Lung (tissue), 12 donors: ENCODE measurements around the gene PSMC5. TPM values are rescaled to one million over a fixed set of nuclear protein-coding genes. Genes with fewer than 3 reads are reported as not detected.
A peak's percentile ranks its signal among the peaks of the same experiment; 100 is the strongest.
"Not testable (repeated sequence)": the region's sequence is repeated elsewhere in the genome, so short reads cannot be mapped to it uniquely, and the experiment has no call there.

Source experiments
- ATAC-seq: fragments of 200-7000 bp; cut with Tn5 transposase; one replicate; pipeline ENCODE4 v1.9.1; 2020; ENCODE audit warnings: moderate number of reproducible peaks; ENCODE audit not compliant: insufficient read depth, low FRiP score
- DNase-seq, 3 donors: peaks; one replicate each; pipeline ENCODE4 v3.0.0-alpha.2; 2013 to 2017
- H3K27ac ChIP-seq, 2 donors: one replicate each; pipeline ENCODE4 v1.5.1; 2013; ENCODE audit warnings: mild to moderate bottlenecking in 2 of 2, moderate library complexity in 2 of 2, control low read depth in 1 of 2, inconsistent platforms in 1 of 2, low read depth in 1 of 2, low read length in 1 of 2
- H3K27me3 ChIP-seq, 3 donors: one replicate each; pipeline ENCODE4 v1.5.1; 2013; ENCODE audit warnings: low read length in 2 of 3; ENCODE audit not compliant: control insufficient read depth in 3 of 3, insufficient read depth in 3 of 3
- H3K36me3 ChIP-seq, 4 donors: one replicate each; pipeline ENCODE4 v1.5.1; 2013; ENCODE audit warnings: low read length in 4 of 4, mild to moderate bottlenecking in 1 of 4, moderate library complexity in 1 of 4; ENCODE audit not compliant: control insufficient read depth in 4 of 4, insufficient read depth in 4 of 4
- H3K4me1 ChIP-seq, 5 donors: one replicate each; pipeline ENCODE4 v1.5.1; 2013; ENCODE audit warnings: low read length in 5 of 5, mild to moderate bottlenecking in 2 of 5, moderate library complexity in 1 of 5; ENCODE audit not compliant: control insufficient read depth in 5 of 5, insufficient read depth in 5 of 5
- H3K4me3 ChIP-seq: one replicate; pipeline ENCODE4 v1.5.1; 2013; ENCODE audit warnings: mild to moderate bottlenecking, control low read depth, moderate library complexity
- H3K9ac ChIP-seq, 2 donors: one replicate each; pipeline ENCODE4 v1.5.1; 2013; ENCODE audit warnings: low read length in 2 of 2, control low read depth in 1 of 2; ENCODE audit not compliant: insufficient read depth in 1 of 2
- H3K9me3 ChIP-seq, 4 donors: one replicate each; pipeline ENCODE4 v1.5.1; 2013; ENCODE audit warnings: low read length in 3 of 4, mild to moderate bottlenecking in 1 of 4, moderate library complexity in 1 of 4; ENCODE audit not compliant: control insufficient read depth in 4 of 4, insufficient read depth in 3 of 4
- WGBS, 2 donors: extraction: QIAGEN DNeasy Blood & Tissue Kit; methylation state at CpG; one replicate each; pipeline ENCODE4 v1.1.7; 2013; 5-methylcytosine and 5-hydroxymethylcytosine counted together
- polyA plus RNA-seq, 2 donors: library from polyadenylated mRNA; stranded (reverse); fragments of 200-250 nt; gene quantifications; one replicate each; pipeline ENCODE4 v1.2.1, GENCODE V29; 2013
- total RNA-seq, 2 donors: library from RNA; depleted of rRNA in 1 of 2; stranded (reverse); fragments of >200 nt in 1 of 2; gene quantifications; one replicate each; pipeline ENCODE4 v1.2.1, GENCODE V29; 2014 to 2021
- TF ChIP-seq, protein P1 (sequence below): IDR thresholded peaks from 2 replicates; pipeline ENCODE4 v1.5.1; 2012; ENCODE audit warnings: mild to moderate bottlenecking; ENCODE audit errors: control extremely low read depth, extremely low read depth
- donor health status: control.
- donor health status: control.
- donor health status: Bipolar disorder and iron deficiency.
- donor health status: healthy.
- donor health status: DM: yes; HTN: yes; CAD: no.

PSMC5 gene
- total and polyA plus RNA-seq, 4 donors, result 46.1 to 177 (median 139) TPM

DNA sequence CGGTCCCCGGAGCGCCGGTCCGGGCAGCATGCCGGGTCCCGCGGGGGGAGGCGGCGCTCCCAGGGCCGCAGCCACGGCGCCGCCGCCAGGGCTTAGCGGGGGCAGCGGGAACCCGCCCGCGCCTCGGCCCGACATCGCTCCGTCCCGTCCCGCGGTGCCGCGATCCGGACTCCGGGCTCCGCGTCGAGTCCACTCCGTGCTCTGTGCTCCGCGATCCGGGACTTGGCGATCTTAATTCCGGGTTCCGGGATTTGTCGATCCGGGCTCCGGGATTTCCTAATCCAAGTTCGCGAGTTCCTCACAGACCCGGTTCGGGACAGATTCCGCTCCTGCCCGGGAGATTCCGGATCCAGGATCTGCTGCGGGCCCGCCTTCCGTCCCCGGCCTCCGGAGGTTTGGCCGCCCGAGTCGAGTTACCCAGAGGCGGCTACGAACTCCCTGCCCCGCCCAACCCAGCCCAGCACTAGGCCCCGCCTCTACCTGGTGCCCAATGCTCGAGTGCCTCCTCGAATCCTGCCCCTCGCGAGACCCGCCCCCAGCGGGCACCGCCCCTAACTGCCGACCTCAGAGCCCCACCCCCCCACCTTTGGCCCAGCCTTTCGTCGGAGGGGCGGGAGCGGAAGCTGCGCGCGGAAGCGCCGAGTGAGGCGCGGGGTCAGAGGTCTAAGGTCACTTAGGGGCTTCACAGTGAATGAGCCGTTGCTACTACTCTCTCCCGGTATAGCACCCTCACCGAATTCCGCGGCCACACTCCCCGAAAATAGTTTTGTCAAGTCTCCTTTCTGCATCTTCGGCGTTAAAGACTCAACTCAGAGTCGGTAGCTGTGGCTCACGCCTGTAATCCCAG, 15.5 kb downstream of the PSMC5 start, which contains the start of gene SMARCD2:
TSS of gene SMARCD2 (minus strand) at position 146 of the 847 bp plus-strand sequence. CDS start at position 135, 11 bp downstream.
- Histone ChIP-seq H3K4me3 (peak within 1 kb of the TSS; percentile 75), H3K4me1 (peaks cover 17 to 50% (median 26%) of the 10 kb centered on the region in 5 donors), H3K27me3 (no peaks in the 10 kb centered on the region), H3K9me3 (no peaks in the 10 kb centered on the region), H3K9ac (peak within 1 kb of the TSS; percentile 63 to 83), H3K36me3 (peaks cover 0 to 4% (median 0%) of the 10 kb centered on the region in 4 donors), H3K27ac (peak within 1 kb of the TSS; percentile 94 to 98)
- DNase-seq (peak; percentile 99), ATAC-seq (peak; percentile 92)
- TF ChIP-seq, protein P1, sequence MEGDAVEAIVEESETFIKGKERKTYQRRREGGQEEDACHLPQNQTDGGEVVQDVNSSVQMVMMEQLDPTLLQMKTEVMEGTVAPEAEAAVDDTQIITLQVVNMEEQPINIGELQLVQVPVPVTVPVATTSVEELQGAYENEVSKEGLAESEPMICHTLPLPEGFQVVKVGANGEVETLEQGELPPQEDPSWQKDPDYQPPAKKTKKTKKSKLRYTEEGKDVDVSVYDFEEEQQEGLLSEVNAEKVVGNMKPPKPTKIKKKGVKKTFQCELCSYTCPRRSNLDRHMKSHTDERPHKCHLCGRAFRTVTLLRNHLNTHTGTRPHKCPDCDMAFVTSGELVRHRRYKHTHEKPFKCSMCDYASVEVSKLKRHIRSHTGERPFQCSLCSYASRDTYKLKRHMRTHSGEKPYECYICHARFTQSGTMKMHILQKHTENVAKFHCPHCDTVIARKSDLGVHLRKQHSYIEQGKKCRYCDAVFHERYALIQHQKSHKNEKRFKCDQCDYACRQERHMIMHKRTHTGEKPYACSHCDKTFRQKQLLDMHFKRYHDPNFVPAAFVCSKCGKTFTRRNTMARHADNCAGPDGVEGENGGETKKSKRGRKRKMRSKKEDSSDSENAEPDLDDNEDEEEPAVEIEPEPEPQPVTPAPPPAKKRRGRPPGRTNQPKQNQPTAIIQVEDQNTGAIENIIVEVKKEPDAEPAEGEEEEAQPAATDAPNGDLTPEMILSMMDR, result no peak
- 0 to 1% methylated on average over 57 to 92 of the region's 92 CpGs for WGBS, 2 donors

DNA sequence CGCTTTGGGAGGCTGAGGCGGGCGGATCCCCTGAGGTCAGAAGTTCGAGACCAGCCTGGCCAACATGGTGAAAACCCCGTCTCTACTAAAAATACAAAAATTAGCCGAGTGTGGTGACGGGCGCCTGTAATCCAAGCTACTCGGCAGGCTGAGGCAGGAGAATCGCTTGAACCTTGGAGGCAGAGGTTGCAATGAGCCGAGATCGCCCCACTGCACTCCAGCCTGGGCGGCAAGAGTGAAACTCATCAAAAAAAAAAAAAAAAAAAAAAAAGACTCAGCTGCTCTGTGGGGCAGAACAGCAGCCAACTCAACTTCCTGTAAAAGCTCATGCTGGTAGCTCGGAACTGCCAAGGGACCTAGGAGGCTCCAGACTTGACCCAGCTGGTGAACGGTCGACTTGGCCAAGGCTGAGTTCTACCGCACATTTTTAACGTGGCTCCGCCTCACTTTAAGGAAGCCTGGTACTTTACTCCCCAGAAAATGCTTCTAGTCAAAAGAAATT, 16.2 kb downstream of the PSMC5 start:
- H3K27me3 ChIP-seq, ATAC-seq, H3K36me3 ChIP-seq, H3K9me3 ChIP-seq: not testable (repeated sequence)
- H3K4me1 ChIP-seq, result peaks cover 17 to 44% (median 23%) of the 10 kb centered on the region in 5 donors
- peak; percentile 94 to 98 (median 98) for DNase-seq
- peak overlapping the region in 1 of 2 donors; percentile 83 for H3K9ac ChIP-seq
- peak overlapping the region; percentile 90 to 94 for H3K27ac ChIP-seq
- 4% methylated on average over 19 of the region's 19 CpGs for WGBS, 2 donors
- peak overlapping the region; percentile 58 for H3K4me3 ChIP-seq

DNA sequence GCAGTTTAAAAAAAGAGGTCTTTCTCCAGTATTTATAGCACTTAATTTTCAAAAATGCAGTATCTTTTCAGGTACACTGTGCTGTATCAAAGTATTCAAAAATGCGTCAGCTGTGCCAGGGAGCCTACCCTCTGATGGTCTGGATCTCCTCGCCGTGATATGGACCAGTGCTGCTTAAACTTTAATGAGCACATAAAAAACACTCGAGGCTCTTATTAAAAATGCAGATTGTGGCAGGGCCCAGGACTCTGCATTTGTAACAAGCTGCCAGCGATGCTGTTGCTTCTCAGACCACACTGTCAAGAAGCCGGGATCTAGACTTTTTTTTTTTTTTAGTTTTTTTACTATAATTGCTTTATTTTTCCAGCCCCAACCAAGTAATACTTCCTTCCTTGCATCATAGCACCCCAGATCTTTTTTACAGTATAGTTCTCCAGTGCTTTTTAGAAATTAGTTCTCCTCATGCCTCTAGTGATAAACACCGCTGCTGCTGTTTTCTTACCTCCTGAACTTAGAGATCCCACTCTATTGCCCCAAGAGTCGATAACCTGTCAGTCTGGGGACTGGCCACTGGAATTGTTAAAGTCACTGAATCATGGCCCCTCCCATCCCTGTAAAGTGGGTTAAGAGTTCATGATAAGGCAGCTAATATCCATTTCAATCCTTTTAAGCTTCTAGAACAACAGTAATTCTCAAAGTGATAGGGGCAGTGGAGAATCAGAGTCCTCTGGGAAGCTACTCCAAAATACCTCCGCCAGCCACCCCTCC, 16.9 kb downstream of the PSMC5 start:
- H3K9me3 ChIP-seq, result no peaks in the 10 kb centered on the region
- ATAC-seq (no peak), DNase-seq (peak in 2 of 3 donors; percentile 62 to 83)
- no peaks in the 10 kb centered on the region for H3K27me3 ChIP-seq
- peak overlapping the region in 1 of 2 donors; percentile 75 for H3K27ac ChIP-seq
- peaks cover 0 to 4% (median 0%) of the 10 kb centered on the region in 4 donors for H3K36me3 ChIP-seq
- peak overlapping the region in 1 of 2 donors; percentile 42 for H3K9ac ChIP-seq
- TF ChIP-seq, protein P1, result no peak
- no peak overlapping the region for H3K4me3 ChIP-seq
- peaks cover 14 to 37% (median 17%) of the 10 kb centered on the region in 5 donors for H3K4me1 ChIP-seq
- WGBS, 2 donors, result 64 to 67% methylated on average over 9 of the region's 9 CpGs
